HepG2 (cell line): ENCODE data around the gene TMEM87A. TPM values are rescaled to one million over a fixed set of nuclear protein-coding genes. Genes with fewer than 3 reads are reported as not detected.

ENCODE experiments used
- AKAP8 ChIP-seq: sonication (generic); formaldehyde crosslinking; IDR thresholded peaks from 2 replicates; pipeline ENCODE4 v1.5.1; 2020; ENCODE audit warnings: mild to moderate bottlenecking, missing genetic modification reagents
- ARNT ChIP-seq: fragments of 450-650 bp; IDR thresholded peaks from 2 replicates; pipeline ENCODE4 v1.6.1; 2017
- MNT ChIP-seq: fragments of 450-650 bp; IDR thresholded peaks from 2 replicates; pipeline ENCODE4 v1.6.1; 2016
- MYC ChIP-seq: sonication (generic); formaldehyde crosslinking; IDR thresholded peaks from 2 replicates; pipeline ENCODE4 v1.9.0; 2021; ENCODE audit warnings: missing genetic modification reagents, borderline replicate concordance
- NCOR1 ChIP-seq: fragments of 200-600 bp; sonication (generic); IDR thresholded peaks from 2 replicates; pipeline ENCODE4 v1.7.0; 2017; ENCODE audit warnings: antibody characterized with exemption, low read length, borderline replicate concordance
- NPAS2 ChIP-seq: sonication (generic); formaldehyde crosslinking; IDR thresholded peaks from 2 replicates; pipeline ENCODE4 v1.8.0; 2022; ENCODE audit warnings: mild to moderate bottlenecking, missing genetic modification reagents, borderline replicate concordance
- RERE ChIP-seq: IDR thresholded peaks from 2 replicates; pipeline ENCODE4 v1.6.1; 2016; ENCODE audit warnings: low read depth, missing genetic modification reagents, missing compliant biosample characterization
- ZBTB37 ChIP-seq: sonication (generic); formaldehyde crosslinking; IDR thresholded peaks from 2 replicates; pipeline ENCODE4 v1.4.0; 2020; ENCODE audit warnings: mild to moderate bottlenecking, missing genetic modification reagents
- ZBTB8A ChIP-seq: sonication (generic); formaldehyde crosslinking; IDR thresholded peaks from 2 replicates; pipeline ENCODE4 v1.4.0; 2020; ENCODE audit warnings: mild to moderate bottlenecking, low read depth, missing genetic modification reagents, borderline replicate concordance
- ZNF33A ChIP-seq: sonication (generic); formaldehyde crosslinking; IDR thresholded peaks from 2 replicates; pipeline ENCODE4 v1.5.1; 2020; ENCODE audit warnings: missing genetic modification reagents, mild to moderate bottlenecking, moderate library complexity, borderline replicate concordance
- ZNF432 ChIP-seq: sonication (generic); formaldehyde crosslinking; IDR thresholded peaks from 2 replicates; pipeline ENCODE4 v1.5.0; 2020; ENCODE audit warnings: missing genetic modification reagents, mild to moderate bottlenecking, borderline replicate concordance
- ZNF609 ChIP-seq: sonication (generic); formaldehyde crosslinking; IDR thresholded peaks from 2 replicates; pipeline ENCODE4 v1.4.0; 2020; ENCODE audit warnings: mild to moderate bottlenecking, missing genetic modification reagents, borderline replicate concordance
- ZNF614 ChIP-seq: IDR thresholded peaks from 2 replicates; pipeline ENCODE4 v1.6.1; 2018; ENCODE audit warnings: missing biosample characterization, missing genetic modification reagents, inconsistent platforms, borderline replicate concordance
- ZNF773 ChIP-seq: sonication (generic); formaldehyde crosslinking; IDR thresholded peaks from 2 replicates; pipeline ENCODE4 v1.4.0; 2020; ENCODE audit warnings: missing genetic modification reagents, borderline replicate concordance
- polyA plus RNA-seq, 8 experiments: library from polyadenylated mRNA; depleted of rRNA in 3 of 8; stranded (reverse) in 7 of 8; unstranded in 1 of 8; fragments of >200 nt; fragmentation: Illumina TruSeq in 4 of 8; extraction: Trizol in 4 of 8; gene quantifications; 2 replicates each; pipeline versions ENCODE4 v1.2.1 to v1.2.3, GENCODE V29; 2011 to 2016; ENCODE audit warnings: low read depth in 4 of 8, missing spikeins in 1 of 8, mixed read lengths in 1 of 8; ENCODE audit not compliant: insufficient read depth in 1 of 8
- total RNA-seq, 5 experiments: library from RNA; depleted of rRNA; stranded (reverse); fragments of >200 nt; fragmentation: Illumina TruSeq; extraction: Trizol; gene quantifications; 2 replicates each; pipeline ENCODE4 v1.2.3, GENCODE V29; 2016; ENCODE audit warnings: low read depth in 1 of 5

The TMEM87A gene
- total and polyA plus RNA-seq, 2 of the 13 experiments (the other 11 are each of a cell fraction or from before 2014, with no cell fraction given), result 20.2 to 42.8 TPM

GRCh38 chr15:42207674-42208579 is 65.3 kb downstream of the TMEM87A start, which contains the start of gene VPS39 (continued):
- TF ChIP-seq ZNF609 (CRISPR knock-in tag), result 0 out of 2 replicates have a peak, but pooled peaks have one; percentile 35
- TF ChIP-seq ZNF773 (CRISPR knock-in tag), result no peak
- peak; percentile 40; the same call in 1 of the 2 replicates for TF ChIP-seq ZBTB37 (CRISPR knock-in tag)
- TF ChIP-seq ARNT, result no peak
- no peak for TF ChIP-seq ZBTB8A (CRISPR knock-in tag)
- TF ChIP-seq NPAS2 (CRISPR knock-in tag), result no peak
- TF ChIP-seq MYC (CRISPR knock-in tag), result peak; percentile 31; the same call in 1 of the 2 replicates
- no peak for TF ChIP-seq ZNF432
- no peak; the same call in 1 of the 2 replicates for TF ChIP-seq ZNF614 (CRISPR knock-in tag)
- 0 out of 2 replicates have a peak, but pooled peaks have one; percentile 35 for TF ChIP-seq AKAP8 (CRISPR knock-in tag)
- TF ChIP-seq RERE (CRISPR knock-in tag), result no peak
- no peak for TF ChIP-seq NCOR1
- TF ChIP-seq MNT, result no peak
- TF ChIP-seq ZNF33A (CRISPR knock-in tag), result no peak
